ENCODE results near the gene CRABP2.

Gene CRABP2

DNA sequence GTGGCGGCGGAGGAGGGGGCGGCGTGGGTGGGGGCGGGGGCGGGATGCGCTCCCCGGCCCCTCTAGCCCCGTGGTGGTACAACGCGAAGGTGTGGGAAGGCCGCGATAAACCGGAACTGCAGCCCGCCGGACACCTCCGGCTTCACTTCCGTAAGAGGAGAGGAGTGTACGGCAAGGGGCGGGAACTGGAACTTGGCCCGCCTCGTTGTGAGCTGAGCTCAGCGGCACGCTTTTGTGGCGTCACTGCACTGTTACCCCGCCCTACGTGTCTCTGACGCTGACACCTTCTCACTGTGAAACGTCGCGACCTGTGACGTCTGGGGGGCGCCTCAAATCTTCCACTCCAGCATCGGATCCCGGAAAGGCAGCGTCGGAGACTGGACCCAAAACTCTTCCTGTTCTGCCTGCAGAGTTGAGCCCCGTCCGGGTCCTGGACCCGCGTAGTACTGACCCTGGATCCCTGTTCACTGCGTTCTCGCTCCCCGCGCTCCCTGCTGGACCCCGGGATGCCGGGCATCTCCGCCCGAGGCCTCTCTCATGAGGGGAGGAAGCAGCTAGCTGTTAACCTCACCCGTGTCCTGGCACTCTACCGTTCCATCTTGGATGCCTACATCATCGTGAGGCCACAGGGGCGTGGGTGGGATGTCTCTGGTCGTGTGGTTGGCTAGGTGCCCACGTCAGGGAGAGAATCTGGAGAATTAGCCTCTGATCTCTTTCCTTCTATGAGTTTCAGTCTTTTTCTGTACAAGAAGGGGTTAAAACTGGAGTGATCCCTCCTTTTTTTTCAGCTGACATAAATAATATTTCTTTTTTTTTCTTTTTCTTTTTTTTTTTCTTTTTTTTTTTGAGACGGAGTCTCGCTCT, 23.4 kb upstream of the CRABP2 start, which contains the start of gene ISG20L2:
Gene ISG20L2, minus strand, starts transcription at position 168 of the 864 bp plus-strand sequence. CDS start 1,114 bp downstream, outside the sequence.
- peak within 1 kb of the TSS; percentile 32 for H2AFZ ChIP-seq (ENCODE audit: low read depth, low read length, severe bottlenecking)
- H3K9me3 ChIP-seq (ENCODE audit: insufficient read depth, low read length): no peaks in the 10 kb centered on the region
- H3K79me2 ChIP-seq (ENCODE audit: insufficient read depth, low read length): peaks cover 55% of the 10 kb centered on the region
- H3F3A ChIP-seq (ENCODE audit: insufficient read depth): peaks cover 17% of the 10 kb centered on the region
- H3K4me3 ChIP-seq (ENCODE audit: insufficient read depth, low read length, poor library complexity, severe bottlenecking): peak within 1 kb of the TSS; percentile 90
- H3K36me3 ChIP-seq (ENCODE audit: low read length): peaks cover 14% of the 10 kb centered on the region
- no peaks in the 10 kb centered on the region for H3K9me2 ChIP-seq (replicated peaks; ENCODE audit: insufficient read depth, low read length)
- H4K20me1 ChIP-seq (ENCODE audit: low read depth, low read length): peaks cover 16% of the 10 kb centered on the region
- no peaks in the 10 kb centered on the region for H3K27me3 ChIP-seq (ENCODE audit: low read length)
- H3K9ac ChIP-seq (ENCODE audit: low read length): peak within 1 kb of the TSS; percentile 94
- peak within 1 kb of the TSS; percentile 94 for H3K4me2 ChIP-seq (ENCODE audit: low read depth, low read length, poor library complexity, severe bottlenecking)
- peak within 1 kb of the TSS; percentile 74 for H3K27ac ChIP-seq (ENCODE audit: low read depth, low read length)
- TF ChIP-seq, protein P1, sequence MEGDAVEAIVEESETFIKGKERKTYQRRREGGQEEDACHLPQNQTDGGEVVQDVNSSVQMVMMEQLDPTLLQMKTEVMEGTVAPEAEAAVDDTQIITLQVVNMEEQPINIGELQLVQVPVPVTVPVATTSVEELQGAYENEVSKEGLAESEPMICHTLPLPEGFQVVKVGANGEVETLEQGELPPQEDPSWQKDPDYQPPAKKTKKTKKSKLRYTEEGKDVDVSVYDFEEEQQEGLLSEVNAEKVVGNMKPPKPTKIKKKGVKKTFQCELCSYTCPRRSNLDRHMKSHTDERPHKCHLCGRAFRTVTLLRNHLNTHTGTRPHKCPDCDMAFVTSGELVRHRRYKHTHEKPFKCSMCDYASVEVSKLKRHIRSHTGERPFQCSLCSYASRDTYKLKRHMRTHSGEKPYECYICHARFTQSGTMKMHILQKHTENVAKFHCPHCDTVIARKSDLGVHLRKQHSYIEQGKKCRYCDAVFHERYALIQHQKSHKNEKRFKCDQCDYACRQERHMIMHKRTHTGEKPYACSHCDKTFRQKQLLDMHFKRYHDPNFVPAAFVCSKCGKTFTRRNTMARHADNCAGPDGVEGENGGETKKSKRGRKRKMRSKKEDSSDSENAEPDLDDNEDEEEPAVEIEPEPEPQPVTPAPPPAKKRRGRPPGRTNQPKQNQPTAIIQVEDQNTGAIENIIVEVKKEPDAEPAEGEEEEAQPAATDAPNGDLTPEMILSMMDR (IDR thresholded peaks at IDR 0.05; ENCODE audit: insufficient read depth, low read length, poor library complexity, severe bottlenecking): no peak
- no peak for TF ChIP-seq EZH2phosphoT487 (conservative IDR thresholded peaks at IDR 0.05; ENCODE audit: low read length)

DNA sequence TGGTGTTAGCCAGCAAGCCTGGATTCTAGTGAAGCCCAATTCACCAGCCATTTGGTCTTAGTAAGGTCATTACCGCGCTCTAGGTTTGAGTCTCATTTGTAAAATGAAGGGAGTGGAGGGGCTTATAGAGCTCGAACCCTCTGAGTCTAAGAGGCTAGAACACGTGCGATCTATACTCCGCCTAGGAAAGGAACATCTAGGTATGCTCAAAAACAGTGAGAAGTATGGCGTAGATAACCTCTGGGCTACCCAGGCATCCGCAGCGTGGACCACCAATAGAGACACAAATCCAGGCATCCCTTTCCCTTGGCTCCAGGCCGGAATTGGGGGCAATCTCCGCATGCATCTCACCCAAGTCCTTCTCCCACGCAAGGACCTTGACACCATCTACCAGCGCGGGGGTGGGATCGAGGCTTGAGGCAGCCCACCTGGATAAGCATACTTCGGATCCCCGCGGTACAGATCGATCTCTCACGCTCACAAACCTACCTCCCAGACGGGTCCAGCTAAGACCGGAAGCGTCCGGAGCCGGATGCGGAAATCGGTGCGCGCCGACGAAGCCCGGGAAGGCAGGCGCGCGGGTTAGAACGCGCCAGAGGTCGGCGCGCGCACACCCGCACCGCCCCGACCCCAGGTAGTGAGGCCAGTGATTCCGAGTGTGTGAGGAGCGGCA, 22.7 kb upstream of the CRABP2 start, which contains the start of gene METTL25B:
Gene METTL25B, plus strand, starts transcription at position 544 of the 673 bp plus-strand sequence. CDS start 636 bp downstream, outside the sequence.
- peak within 1 kb of the TSS; percentile 32 for H2AFZ ChIP-seq (ENCODE audit: low read depth, low read length, severe bottlenecking)
- peaks cover 21% of the 10 kb centered on the region for H3K36me3 ChIP-seq (ENCODE audit: low read length)
- peaks cover 22% of the 10 kb centered on the region for H4K20me1 ChIP-seq (ENCODE audit: low read depth, low read length)
- H3K4me2 ChIP-seq (ENCODE audit: low read depth, low read length, poor library complexity, severe bottlenecking): peak within 1 kb of the TSS; percentile 94
- TF ChIP-seq, protein P1 (IDR thresholded peaks at IDR 0.05; ENCODE audit: insufficient read depth, low read length, poor library complexity, severe bottlenecking): no peak
- TF ChIP-seq EZH2phosphoT487 (conservative IDR thresholded peaks at IDR 0.05; ENCODE audit: low read length): no peak
- no peaks in the 10 kb centered on the region for H3K9me2 ChIP-seq (replicated peaks; ENCODE audit: insufficient read depth, low read length)
- no peaks in the 10 kb centered on the region for H3K27me3 ChIP-seq (ENCODE audit: low read length)
- H3K27ac ChIP-seq (ENCODE audit: low read depth, low read length): peak within 1 kb of the TSS; percentile 74
- H3K9me3 ChIP-seq (ENCODE audit: insufficient read depth, low read length): no peaks in the 10 kb centered on the region
- H3K4me3 ChIP-seq (ENCODE audit: insufficient read depth, low read length, poor library complexity, severe bottlenecking): peak within 1 kb of the TSS; percentile 90
- H3K79me2 ChIP-seq (ENCODE audit: insufficient read depth, low read length): peaks cover 63% of the 10 kb centered on the region
- peaks cover 17% of the 10 kb centered on the region for H3F3A ChIP-seq (ENCODE audit: insufficient read depth)
- peak within 1 kb of the TSS; percentile 94 for H3K9ac ChIP-seq (ENCODE audit: low read length)

DNA sequence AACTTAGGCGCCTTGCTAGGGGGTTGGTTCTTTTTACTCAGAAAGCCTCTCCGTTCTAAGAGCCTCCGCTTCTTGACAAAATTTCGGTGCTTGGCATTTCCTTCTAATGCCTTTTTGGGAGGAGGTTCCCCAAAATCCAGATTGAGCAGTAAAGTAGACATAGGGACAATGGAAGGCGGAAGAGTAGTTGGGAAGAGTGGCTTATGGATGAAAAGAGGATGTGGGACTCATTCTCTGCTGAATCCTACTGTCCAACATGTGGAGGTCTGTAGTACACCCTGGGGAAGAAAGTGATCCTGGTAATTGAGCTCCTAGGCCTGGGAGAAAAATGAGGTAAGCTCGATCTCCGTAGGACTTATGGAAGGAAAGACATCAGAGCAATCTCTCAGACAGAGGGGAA, 22.1 kb upstream of the CRABP2 start:
- no peak for TF ChIP-seq EZH2phosphoT487 (conservative IDR thresholded peaks at IDR 0.05; ENCODE audit: low read length)
- TF ChIP-seq, protein P1 (IDR thresholded peaks at IDR 0.05; ENCODE audit: insufficient read depth, low read length, poor library complexity, severe bottlenecking): no peak
- peaks cover 68% of the 10 kb centered on the region for H3K79me2 ChIP-seq (ENCODE audit: insufficient read depth, low read length)
- H3K4me2 ChIP-seq (ENCODE audit: low read depth, low read length, poor library complexity, severe bottlenecking): peak overlapping the region; percentile 80
- no peaks in the 10 kb centered on the region for H3K9me3 ChIP-seq (ENCODE audit: insufficient read depth, low read length)
- no peak overlapping the region for H2AFZ ChIP-seq (ENCODE audit: low read depth, low read length, severe bottlenecking)
- H3K4me3 ChIP-seq (ENCODE audit: insufficient read depth, low read length, poor library complexity, severe bottlenecking): peak overlapping the region; percentile 90
- H3K9ac ChIP-seq (ENCODE audit: low read length): peak overlapping the region; percentile 94
- peak overlapping the region; percentile 74 for H3K27ac ChIP-seq (ENCODE audit: low read depth, low read length)
- H4K20me1 ChIP-seq (ENCODE audit: low read depth, low read length): peaks cover 22% of the 10 kb centered on the region
- H3K27me3 ChIP-seq (ENCODE audit: low read length): no peaks in the 10 kb centered on the region
- peaks cover 23% of the 10 kb centered on the region for H3K36me3 ChIP-seq (ENCODE audit: low read length)
- H3F3A ChIP-seq (ENCODE audit: insufficient read depth): peaks cover 17% of the 10 kb centered on the region
- no peaks in the 10 kb centered on the region for H3K9me2 ChIP-seq (replicated peaks; ENCODE audit: insufficient read depth, low read length)

Data from SU-DHL-6 (cell line).